ENCODE results near the gene C3orf49.
A peak's percentile ranks its signal among the peaks of the same experiment; 100 is the strongest.

The C3orf49 gene, protein sequence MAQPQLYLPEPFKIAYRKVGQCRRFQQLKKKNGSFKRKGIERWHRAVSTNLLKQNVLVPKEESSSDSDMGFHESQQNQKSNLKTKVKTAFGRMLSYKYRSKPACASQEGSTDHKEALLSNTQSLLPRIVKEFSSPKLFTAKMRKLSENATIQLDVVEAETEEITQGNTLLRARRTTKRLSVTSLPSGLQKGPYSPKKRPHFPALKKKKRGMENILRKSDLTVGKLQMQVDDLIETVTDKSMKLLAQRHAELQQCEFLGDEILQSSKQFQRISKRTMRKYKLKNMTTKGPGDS

GRCh38 chr3:63819151-63819398, at the start of gene C3orf49:
Gene C3orf49 (plus strand): TSS chr3:63819299. CDS start chr3:63819472, 173 bp downstream.
- TF ChIP-seq, protein P1, sequence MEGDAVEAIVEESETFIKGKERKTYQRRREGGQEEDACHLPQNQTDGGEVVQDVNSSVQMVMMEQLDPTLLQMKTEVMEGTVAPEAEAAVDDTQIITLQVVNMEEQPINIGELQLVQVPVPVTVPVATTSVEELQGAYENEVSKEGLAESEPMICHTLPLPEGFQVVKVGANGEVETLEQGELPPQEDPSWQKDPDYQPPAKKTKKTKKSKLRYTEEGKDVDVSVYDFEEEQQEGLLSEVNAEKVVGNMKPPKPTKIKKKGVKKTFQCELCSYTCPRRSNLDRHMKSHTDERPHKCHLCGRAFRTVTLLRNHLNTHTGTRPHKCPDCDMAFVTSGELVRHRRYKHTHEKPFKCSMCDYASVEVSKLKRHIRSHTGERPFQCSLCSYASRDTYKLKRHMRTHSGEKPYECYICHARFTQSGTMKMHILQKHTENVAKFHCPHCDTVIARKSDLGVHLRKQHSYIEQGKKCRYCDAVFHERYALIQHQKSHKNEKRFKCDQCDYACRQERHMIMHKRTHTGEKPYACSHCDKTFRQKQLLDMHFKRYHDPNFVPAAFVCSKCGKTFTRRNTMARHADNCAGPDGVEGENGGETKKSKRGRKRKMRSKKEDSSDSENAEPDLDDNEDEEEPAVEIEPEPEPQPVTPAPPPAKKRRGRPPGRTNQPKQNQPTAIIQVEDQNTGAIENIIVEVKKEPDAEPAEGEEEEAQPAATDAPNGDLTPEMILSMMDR (IDR thresholded peaks at IDR 0.05; ENCODE audit: poor library complexity, severe bottlenecking), result no peak
- Histone ChIP-seq H3K27me3 (ENCODE audit: insufficient read depth, poor library complexity, severe bottlenecking) (no peaks in the 10 kb centered on the region), H3K36me3 (ENCODE audit: low read depth) (no peaks in the 10 kb centered on the region), H3K4me3 (ENCODE audit: severe bottlenecking) (no peak within 1 kb of the TSS), H3K9me3 (ENCODE audit: severe bottlenecking) (no peaks in the 10 kb centered on the region), H3K27ac (ENCODE audit: poor library complexity, severe bottlenecking) (no peak within 1 kb of the TSS), H3K4me1 (ENCODE audit: insufficient read depth, poor library complexity, severe bottlenecking) (peaks cover 3% of the 10 kb centered on the region)
- DNase-seq (ENCODE audit: low spot score) (no peak), ATAC-seq (ENCODE audit: low read depth) (no peak)

- Histone ChIP-seq H3K36me3 (ENCODE audit: low read depth) (no peaks in the 10 kb centered on the region), H3K27ac (ENCODE audit: poor library complexity, severe bottlenecking) (no peak overlapping the region), H3K27me3 (ENCODE audit: insufficient read depth, poor library complexity, severe bottlenecking) (no peaks in the 10 kb centered on the region), H3K4me1 (ENCODE audit: insufficient read depth, poor library complexity, severe bottlenecking) (no peaks in the 10 kb centered on the region), H3K9me3 (ENCODE audit: severe bottlenecking) (no peaks in the 10 kb centered on the region), H3K4me3 (ENCODE audit: severe bottlenecking) (no peak overlapping the region)
- DNase-seq (ENCODE audit: low spot score) (no peak), ATAC-seq (ENCODE audit: low read depth) (no peak)
- TF ChIP-seq, protein P1 (IDR thresholded peaks at IDR 0.05; ENCODE audit: poor library complexity, severe bottlenecking), result no peak
Measured at GRCh38 chr3:63774781-63775180, 44.3 kb upstream of the C3orf49 start.

DNA sequence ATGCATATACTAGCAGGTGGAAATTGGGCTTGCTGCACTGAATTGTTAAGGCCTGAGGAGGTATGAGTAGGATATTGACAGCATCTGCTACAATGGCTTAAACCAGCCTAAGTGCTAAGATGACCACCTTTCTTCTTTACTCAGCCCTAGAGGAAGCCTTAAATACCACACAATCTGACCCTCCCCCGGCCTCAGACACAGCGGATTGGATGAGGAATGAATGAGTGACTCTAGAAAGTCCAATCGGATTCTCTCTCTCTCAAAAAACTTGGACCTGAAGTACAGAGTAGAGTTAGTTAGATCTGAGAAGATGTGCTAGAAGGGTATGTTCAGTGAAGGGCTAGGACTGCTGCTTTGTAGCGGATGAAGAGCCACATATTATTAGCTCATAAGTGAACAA, 39.9 kb upstream of the C3orf49 start:
- no peaks in the 10 kb centered on the region for H3K4me1 ChIP-seq (ENCODE audit: insufficient read depth, poor library complexity, severe bottlenecking)
- DNase-seq (ENCODE audit: low spot score) (no peak), ATAC-seq (ENCODE audit: low read depth) (no peak)
- no peaks in the 10 kb centered on the region for H3K27me3 ChIP-seq (ENCODE audit: insufficient read depth, poor library complexity, severe bottlenecking)
- TF ChIP-seq, protein P1 (IDR thresholded peaks at IDR 0.05; ENCODE audit: poor library complexity, severe bottlenecking), result no peak
- no peak overlapping the region for H3K4me3 ChIP-seq (ENCODE audit: severe bottlenecking)
- no peak overlapping the region for H3K27ac ChIP-seq (ENCODE audit: poor library complexity, severe bottlenecking)
- H3K36me3 ChIP-seq (ENCODE audit: low read depth), result no peaks in the 10 kb centered on the region
- H3K9me3 ChIP-seq (ENCODE audit: severe bottlenecking), result no peaks in the 10 kb centered on the region

GRCh38 chr3:63791974-63792373, 27.1 kb upstream of the C3orf49 start:
- H3K4me1 ChIP-seq (ENCODE audit: insufficient read depth, poor library complexity, severe bottlenecking), result peaks cover 4% of the 10 kb centered on the region
- H3K27me3 ChIP-seq (ENCODE audit: insufficient read depth, poor library complexity, severe bottlenecking), result no peaks in the 10 kb centered on the region
- TF ChIP-seq, protein P1 (IDR thresholded peaks at IDR 0.05; ENCODE audit: poor library complexity, severe bottlenecking), result peak; percentile 68
- no peaks in the 10 kb centered on the region for H3K9me3 ChIP-seq (ENCODE audit: severe bottlenecking)
- no peak overlapping the region for H3K4me3 ChIP-seq (ENCODE audit: severe bottlenecking)
- H3K27ac ChIP-seq (ENCODE audit: poor library complexity, severe bottlenecking), result no peak overlapping the region
- DNase-seq (ENCODE audit: low spot score) (no peak), ATAC-seq (ENCODE audit: low read depth) (peak; percentile 85)
- no peaks in the 10 kb centered on the region for H3K36me3 ChIP-seq (ENCODE audit: low read depth)

DNA sequence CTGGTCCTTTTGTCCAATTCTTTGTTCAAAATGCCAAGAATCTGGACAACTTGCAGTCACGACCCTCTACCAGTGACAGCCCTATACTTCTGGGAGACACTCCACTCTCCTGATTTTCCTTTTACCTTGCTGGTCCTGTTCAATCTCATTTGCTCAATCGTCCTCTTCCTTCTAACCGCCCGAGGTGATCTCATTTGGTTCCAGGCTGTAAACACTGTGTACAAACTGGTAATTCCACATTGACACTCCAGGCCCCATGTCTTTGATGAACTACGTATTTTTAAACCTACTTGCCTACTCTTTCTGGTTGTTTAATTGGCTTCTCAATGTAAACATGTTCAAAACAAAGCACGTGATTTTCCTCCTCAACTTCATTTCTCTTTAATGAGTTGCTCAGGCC, 23.7 kb upstream of the C3orf49 start:
- Histone ChIP-seq H3K27ac (ENCODE audit: poor library complexity, severe bottlenecking) (no peak overlapping the region), H3K9me3 (ENCODE audit: severe bottlenecking) (no peaks in the 10 kb centered on the region), H3K4me1 (ENCODE audit: insufficient read depth, poor library complexity, severe bottlenecking) (peaks cover 4% of the 10 kb centered on the region), H3K27me3 (ENCODE audit: insufficient read depth, poor library complexity, severe bottlenecking) (no peaks in the 10 kb centered on the region), H3K36me3 (ENCODE audit: low read depth) (no peaks in the 10 kb centered on the region), H3K4me3 (ENCODE audit: severe bottlenecking) (no peak overlapping the region)
- no peak for ATAC-seq (ENCODE audit: low read depth)
- TF ChIP-seq, protein P1 (IDR thresholded peaks at IDR 0.05; ENCODE audit: poor library complexity, severe bottlenecking), result no peak
- DNase-seq (ENCODE audit: low spot score), result no peak
